GM18867 (cell line): ENCODE measurements around the gene TMEM37.
"Not testable (repeated sequence)": the region's sequence is repeated elsewhere in the genome, so short reads cannot be mapped to it uniquely, and the experiment has no call there.

Source experiments
- ATAC-seq: cut with Tn5 transposase; IDR thresholded peaks from one replicate; pipeline ENCODE4 v1.9.1; 2021; ENCODE audit warnings: mild to moderate bottlenecking, moderate library complexity; ENCODE audit not compliant: unreplicated experiment

The TMEM37 gene

GRCh38 chr2:119431155-119431975 is at the start of gene TMEM37:
Gene TMEM37 (plus strand): TSS chr2:119431854. CDS start chr2:119431904, 50 bp downstream.
- peak; percentile 68 for ATAC-seq

- no peak for ATAC-seq
These were observed 48.1 kb upstream of the TMEM37 start for GRCh38 chr2:119383410-119384140.

GRCh38 chr2:119384971-119385370 is 46.7 kb upstream of the TMEM37 start:
- no peak for ATAC-seq

GRCh38 chr2:119385466-119385865 is 46.2 kb upstream of the TMEM37 start:
- no peak for ATAC-seq

- ATAC-seq, result peak; percentile 87
These were observed 44.1 kb upstream of the TMEM37 start for GRCh38 chr2:119387381-119388129.

- ATAC-seq, result no peak
These were observed 41.9 kb upstream of the TMEM37 start for GRCh38 chr2:119389615-119390306.

GRCh38 chr2:119393971-119394748 is 37.5 kb upstream of the TMEM37 start:
- ATAC-seq, result no peak

GRCh38 chr2:119397196-119397595 is 34.5 kb upstream of the TMEM37 start:
- no peak for ATAC-seq

- no peak for ATAC-seq
These were observed 29.5 kb upstream of the TMEM37 start for GRCh38 chr2:119402106-119402505.

- ATAC-seq, result no peak
These were observed 28.8 kb upstream of the TMEM37 start for GRCh38 chr2:119402645-119403560.

- ATAC-seq, result not testable (repeated sequence)
These were observed 28.0 kb upstream of the TMEM37 start for GRCh38 chr2:119403618-119404017.

GRCh38 chr2:119405151-119405550 is 26.5 kb upstream of the TMEM37 start:
- no peak for ATAC-seq

- ATAC-seq, result peak; percentile 67
These were observed 24.0 kb upstream of the TMEM37 start for GRCh38 chr2:119407430-119408220.

- no peak for ATAC-seq
These were observed 23.4 kb upstream of the TMEM37 start for GRCh38 chr2:119408221-119408619.

- no peak for ATAC-seq
These were observed 22.1 kb upstream of the TMEM37 start for GRCh38 chr2:119409506-119409905.

- no peak for ATAC-seq
These were observed 16.8 kb upstream of the TMEM37 start for GRCh38 chr2:119414894-119415293.

- ATAC-seq, result no peak
These were observed 16.0 kb upstream of the TMEM37 start for GRCh38 chr2:119415630-119416029.

- no peak for ATAC-seq
These were observed 15.2 kb upstream of the TMEM37 start for GRCh38 chr2:119416299-119416923.
